Upper lobe of left lung (tissue), 6 donors: ENCODE results near the gene FA2H. TPM values are rescaled to one million over a fixed set of nuclear protein-coding genes. Genes with fewer than 3 reads are reported as not detected.

ENCODE experiments used
- ATAC-seq, 2 donors: fragments of 200-7000 bp; cut with Tn5 transposase; one replicate each; pipeline ENCODE4 v1.9.1; 2022; ENCODE audit warnings: mild to moderate bottlenecking in 2 of 2, moderate library complexity in 2 of 2; ENCODE audit not compliant: low FRiP score in 2 of 2
- DNase-seq, 2 donors: peaks; one replicate each; pipeline ENCODE4 v3.0.0-alpha.2; 2019 to 2020
- H3K27ac ChIP-seq, 4 donors: fragments of 200-600 bp; sonication (generic); one replicate each; pipeline ENCODE4 v1.5.1; 2016 to 2019
- H3K27me3 ChIP-seq, 4 donors: fragments of 200-600 bp; sonication (generic); one replicate each; pipeline ENCODE4 v1.5.1; 2017 to 2019
- H3K36me3 ChIP-seq, 4 donors: fragments of 200-600 bp; sonication (generic); one replicate each; pipeline ENCODE4 v1.5.1; 2016 to 2019
- H3K4me1 ChIP-seq, 4 donors: fragments of 200-600 bp; sonication (generic); one replicate each; pipeline ENCODE4 v1.5.1; 2018 to 2019
- H3K4me3 ChIP-seq, 4 donors: fragments of 200-600 bp; sonication (generic); one replicate each; pipeline ENCODE4 v1.5.1; 2017 to 2019; ENCODE audit warnings: mild to moderate bottlenecking in 2 of 4, moderate library complexity in 1 of 4
- H3K9me3 ChIP-seq, 4 donors: fragments of 200-600 bp; sonication (generic); one replicate each; pipeline ENCODE4 v1.5.1; 2018 to 2019
- CTCF ChIP-seq, 6 experiments: fragments of 450-650 bp in 4 of 6; fragments of 200-600 bp in 2 of 6; sonication (generic) in 2 of 6; IDR thresholded peaks; one replicate each; pipeline ENCODE4 v1.5.1; 2016 to 2019; ENCODE audit warnings: antibody characterized with exemption in 6 of 6
- EP300 ChIP-seq, 4 donors: sonication (generic); formaldehyde crosslinking; IDR thresholded peaks; one replicate each; pipeline ENCODE4 v1.5.1; 2017; ENCODE audit warnings: antibody characterized with exemption in 4 of 4, control low read depth in 2 of 4
- POLR2A ChIP-seq, 4 donors: fragments of 450-650 bp; IDR thresholded peaks; one replicate each; pipeline ENCODE4 v1.5.1; 2016 to 2017; ENCODE audit warnings: antibody characterized with exemption in 4 of 4, mild to moderate bottlenecking in 2 of 4
- POLR2AphosphoS5 ChIP-seq, 2 donors: sonication (generic); formaldehyde crosslinking; IDR thresholded peaks; one replicate each; pipeline ENCODE4 v1.5.1; 2017; ENCODE audit warnings: antibody characterized with exemption in 2 of 2
- WGBS, 2 donors: methylation state at CpG; one replicate each; pipeline ENCODE4 v1.1.5; 2017 to 2018; 5-methylcytosine and 5-hydroxymethylcytosine counted together
- total RNA-seq, 6 donors: library from RNA; depleted of rRNA in 4 of 6; stranded (reverse); fragments of >200 nt in 4 of 6; gene quantifications; one replicate each; pipeline versions ENCODE4 v1.1.0 to v1.2.1, GENCODE V29; 2016 to 2021
- donor health status: DM: no; HTN: no; CAD: no; lungs with moderate emphysema.
- donor health status: DM: no; HTN: yes; CAD: no; lungs with severe emphysema.

FA2H gene
- total RNA-seq, 6 donors from 2014 or later: 1.4 to 6.8 (median 2.3) TPM

GRCh38 chr16:74718140-74718539, 56.5 kb downstream of the FA2H start:
- 93% methylated on average over 13 of the region's 13 CpGs for WGBS, 2 donors
- ATAC-seq (no peak), DNase-seq (no peak)
- no peaks in the 10 kb centered on the region for H3K9me3 ChIP-seq
- TF ChIP-seq POLR2AphosphoS5 (IDR thresholded peaks at IDR 0.05): no peak
- TF ChIP-seq EP300 (IDR thresholded peaks at IDR 0.05): no peak
- H3K36me3 ChIP-seq: no peaks in the 10 kb centered on the region
- H3K4me1 ChIP-seq: no peaks in the 10 kb centered on the region
- H3K27me3 ChIP-seq: no peaks in the 10 kb centered on the region
- no peak overlapping the region for H3K27ac ChIP-seq
- no peak overlapping the region for H3K4me3 ChIP-seq

GRCh38 chr16:74717367-74717766, 57.3 kb downstream of the FA2H start:
- Histone ChIP-seq H3K36me3 (no peaks in the 10 kb centered on the region), H3K4me1 (no peaks in the 10 kb centered on the region), H3K27ac (no peak overlapping the region), H3K27me3 (no peaks in the 10 kb centered on the region), H3K4me3 (no peak overlapping the region), H3K9me3 (no peaks in the 10 kb centered on the region)
- no peak for ATAC-seq
- TF ChIP-seq POLR2A (IDR thresholded peaks at IDR 0.05) (no peak), POLR2AphosphoS5 (IDR thresholded peaks at IDR 0.05) (no peak), CTCF (IDR thresholded peaks at IDR 0.05) (no peak), EP300 (IDR thresholded peaks at IDR 0.05) (no peak)
- WGBS, 2 donors: 81 to 85% methylated on average over 7 of the region's 7 CpGs
- DNase-seq: no peak

GRCh38 chr16:74716355-74716754, 58.3 kb downstream of the FA2H start:
- WGBS, 2 donors: 84 to 91% methylated on average over 11 to 15 of the region's 15 CpGs
- Histone ChIP-seq H3K4me1 (no peaks in the 10 kb centered on the region), H3K27ac (no peak overlapping the region), H3K4me3 (no peak overlapping the region), H3K9me3 (no peaks in the 10 kb centered on the region), H3K36me3 (no peaks in the 10 kb centered on the region), H3K27me3 (no peaks in the 10 kb centered on the region)
- TF ChIP-seq POLR2AphosphoS5 (IDR thresholded peaks at IDR 0.05): no peak
- TF ChIP-seq EP300 (IDR thresholded peaks at IDR 0.05): no peak
- no peak for TF ChIP-seq CTCF (IDR thresholded peaks at IDR 0.05)
- TF ChIP-seq POLR2A (IDR thresholded peaks at IDR 0.05): no peak
- ATAC-seq: no peak
- peak in 1 of 2 donors; percentile 69 for DNase-seq

DNA sequence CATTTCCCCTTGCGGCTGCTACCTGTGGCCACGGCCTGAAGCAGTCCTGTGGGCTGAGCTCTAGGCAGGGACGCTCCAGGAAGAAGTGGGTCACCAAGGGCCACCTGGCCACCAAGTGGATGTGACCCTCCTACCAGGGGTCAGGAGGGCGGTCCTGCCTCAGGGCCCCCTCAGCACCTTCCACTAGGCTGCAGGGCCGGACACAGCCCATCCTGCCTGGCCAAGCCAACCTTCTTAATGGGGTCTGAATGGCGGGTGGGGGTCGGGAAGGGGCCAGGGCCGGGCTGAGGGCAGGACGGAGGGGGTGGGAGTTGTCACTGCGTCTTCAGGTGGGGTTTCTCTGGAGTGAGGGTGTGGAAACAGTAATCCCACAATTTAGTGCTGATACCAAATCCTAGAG, 60.7 kb downstream of the FA2H start:
- H3K27me3 ChIP-seq: no peaks in the 10 kb centered on the region
- no peaks in the 10 kb centered on the region for H3K36me3 ChIP-seq
- no peak overlapping the region for H3K27ac ChIP-seq
- ATAC-seq: no peak
- WGBS, 2 donors: 79 to 86% methylated on average over 5 to 10 of the region's 10 CpGs
- TF ChIP-seq EP300 (IDR thresholded peaks at IDR 0.05): no peak
- no peak for TF ChIP-seq CTCF (IDR thresholded peaks at IDR 0.05)
- TF ChIP-seq POLR2AphosphoS5 (IDR thresholded peaks at IDR 0.05): no peak
- no peak for TF ChIP-seq POLR2A (IDR thresholded peaks at IDR 0.05)
- no peaks in the 10 kb centered on the region for H3K4me1 ChIP-seq
- no peak overlapping the region for H3K4me3 ChIP-seq
- DNase-seq: peak in 1 of 2 donors; percentile 51
- no peaks in the 10 kb centered on the region for H3K9me3 ChIP-seq

DNA sequence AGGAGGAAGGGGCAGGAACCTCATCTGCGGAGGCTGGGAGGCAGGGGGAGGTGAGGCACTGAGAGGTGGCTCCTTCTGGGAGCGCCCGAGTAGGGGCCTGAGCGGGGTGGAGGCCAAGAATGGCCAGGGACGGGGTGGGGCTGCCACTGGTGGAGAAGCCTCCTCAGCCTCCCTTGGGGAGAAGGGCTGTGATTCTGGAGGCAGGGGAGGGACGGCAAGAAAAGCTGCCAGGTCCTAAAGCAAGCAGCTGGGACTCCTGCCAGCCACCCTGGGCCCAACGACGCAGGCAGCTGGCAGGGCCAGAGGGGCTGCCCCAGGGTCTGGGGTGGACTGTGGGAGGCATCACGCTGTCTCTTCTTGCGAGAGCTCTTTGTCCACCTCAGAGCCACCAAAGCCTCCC, 61.3 kb downstream of the FA2H start:
- 76 to 91% methylated on average over 8 to 10 of the region's 10 CpGs for WGBS, 2 donors

More for the DNA sequence above, 61.3 kb downstream of the FA2H start:
- H3K27ac ChIP-seq: no peak overlapping the region
- no peaks in the 10 kb centered on the region for H3K9me3 ChIP-seq
- no peak overlapping the region for H3K4me3 ChIP-seq
- no peaks in the 10 kb centered on the region for H3K36me3 ChIP-seq
- TF ChIP-seq POLR2AphosphoS5 (IDR thresholded peaks at IDR 0.05): no peak
- no peak for TF ChIP-seq POLR2A (IDR thresholded peaks at IDR 0.05)
- TF ChIP-seq CTCF (IDR thresholded peaks at IDR 0.05): no peak
- TF ChIP-seq EP300 (IDR thresholded peaks at IDR 0.05): no peak
- ATAC-seq (no peak), DNase-seq (peak in 1 of 2 donors; percentile 52)
- H3K27me3 ChIP-seq: no peaks in the 10 kb centered on the region
- no peaks in the 10 kb centered on the region for H3K4me1 ChIP-seq
